Fibroblast of pulmonary artery (primary cell): ENCODE data around the gene ABTB2.

Experiments
- DNase-seq: peaks from one replicate; pipeline ENCODE4 v3.0.0-alpha.2; 2010; ENCODE audit warnings: low read depth
- H3K4me3 ChIP-seq: replicated peaks from 2 replicates; pipeline ENCODE4 v1.5.1; 2011; ENCODE audit warnings: low read depth, mild to moderate bottlenecking, control low read depth, low read length, moderate library complexity
- TF ChIP-seq, protein P1 (sequence below): IDR thresholded peaks from 2 replicates; pipeline ENCODE4 v1.5.1; 2011; ENCODE audit warnings: mild to moderate bottlenecking, control low read depth, low read length, inconsistent platforms; ENCODE audit errors: missing control alignments

ABTB2 gene

DNA sequence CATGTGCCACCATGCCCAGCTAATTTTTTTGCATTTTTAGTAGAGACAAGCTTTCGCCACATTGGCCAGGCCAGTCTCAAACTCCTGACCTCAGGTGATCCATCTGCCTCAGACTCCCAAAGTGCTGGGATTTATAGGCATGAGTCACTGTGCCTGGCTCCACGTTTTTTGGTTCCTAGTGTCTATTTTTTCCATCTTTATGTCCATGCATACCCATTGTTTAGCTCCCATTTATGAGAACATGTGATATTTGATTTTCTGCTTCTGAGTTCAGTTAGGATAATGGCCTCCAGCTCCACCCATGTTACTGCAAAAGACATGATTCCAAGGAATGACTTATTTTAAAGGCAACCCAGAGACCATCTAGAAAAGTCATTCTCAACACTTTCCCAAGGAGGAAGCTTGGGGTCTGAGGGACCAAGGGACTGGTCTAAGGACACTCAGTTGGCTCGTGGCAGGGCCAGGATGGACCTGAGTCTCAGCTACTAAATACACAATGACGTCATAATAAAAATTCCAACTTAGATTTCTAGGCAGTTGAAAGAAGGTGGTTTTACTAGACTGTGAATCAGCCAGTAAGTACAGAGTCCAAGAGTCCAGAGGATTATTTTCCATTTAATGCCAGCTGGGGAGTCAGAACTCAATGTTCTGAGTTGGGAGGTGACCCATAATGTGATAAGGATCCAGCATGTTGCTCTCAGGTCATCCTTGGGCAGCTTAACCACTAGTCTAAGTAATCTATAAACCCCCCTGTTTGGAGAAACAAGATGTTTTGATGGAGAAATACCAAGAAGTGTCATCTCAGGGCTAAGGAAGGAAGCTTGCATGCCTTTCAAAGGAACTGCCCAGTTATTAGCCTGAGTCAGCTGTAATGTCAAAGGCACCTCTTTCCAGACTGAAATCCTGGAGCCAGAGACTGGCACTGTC is 39.4 kb downstream of the ABTB2 start:
- TF ChIP-seq, protein P1, sequence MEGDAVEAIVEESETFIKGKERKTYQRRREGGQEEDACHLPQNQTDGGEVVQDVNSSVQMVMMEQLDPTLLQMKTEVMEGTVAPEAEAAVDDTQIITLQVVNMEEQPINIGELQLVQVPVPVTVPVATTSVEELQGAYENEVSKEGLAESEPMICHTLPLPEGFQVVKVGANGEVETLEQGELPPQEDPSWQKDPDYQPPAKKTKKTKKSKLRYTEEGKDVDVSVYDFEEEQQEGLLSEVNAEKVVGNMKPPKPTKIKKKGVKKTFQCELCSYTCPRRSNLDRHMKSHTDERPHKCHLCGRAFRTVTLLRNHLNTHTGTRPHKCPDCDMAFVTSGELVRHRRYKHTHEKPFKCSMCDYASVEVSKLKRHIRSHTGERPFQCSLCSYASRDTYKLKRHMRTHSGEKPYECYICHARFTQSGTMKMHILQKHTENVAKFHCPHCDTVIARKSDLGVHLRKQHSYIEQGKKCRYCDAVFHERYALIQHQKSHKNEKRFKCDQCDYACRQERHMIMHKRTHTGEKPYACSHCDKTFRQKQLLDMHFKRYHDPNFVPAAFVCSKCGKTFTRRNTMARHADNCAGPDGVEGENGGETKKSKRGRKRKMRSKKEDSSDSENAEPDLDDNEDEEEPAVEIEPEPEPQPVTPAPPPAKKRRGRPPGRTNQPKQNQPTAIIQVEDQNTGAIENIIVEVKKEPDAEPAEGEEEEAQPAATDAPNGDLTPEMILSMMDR, result no peak
- H3K4me3 ChIP-seq, result no peak overlapping the region
- peak; percentile 26 for DNase-seq

DNA sequence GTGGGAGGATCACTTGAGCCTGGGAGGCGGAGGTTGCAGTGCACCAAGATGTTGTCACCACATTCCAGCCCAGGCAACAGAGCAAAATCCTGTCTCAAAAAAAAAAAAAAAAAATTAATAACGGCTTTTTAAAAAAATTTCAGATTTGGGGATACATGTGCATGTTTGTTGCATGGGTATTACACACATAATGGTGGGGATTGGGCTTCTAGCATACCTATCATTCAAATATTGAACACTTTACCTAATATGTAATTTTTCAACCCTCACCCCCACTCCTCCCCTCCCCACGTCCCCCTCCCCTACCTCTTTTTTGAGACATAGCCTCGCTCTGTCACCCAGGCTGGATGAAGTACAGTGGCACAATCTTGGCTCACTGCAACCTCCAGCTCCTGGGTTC is 40.1 kb downstream of the ABTB2 start:
- no peak for DNase-seq
- no peak overlapping the region for H3K4me3 ChIP-seq
- TF ChIP-seq, protein P1, result no peak

GRCh38 chr11:34317036-34317360 is 40.8 kb downstream of the ABTB2 start:
- no peak for DNase-seq
- TF ChIP-seq, protein P1, result no peak
- no peak overlapping the region for H3K4me3 ChIP-seq

DNA sequence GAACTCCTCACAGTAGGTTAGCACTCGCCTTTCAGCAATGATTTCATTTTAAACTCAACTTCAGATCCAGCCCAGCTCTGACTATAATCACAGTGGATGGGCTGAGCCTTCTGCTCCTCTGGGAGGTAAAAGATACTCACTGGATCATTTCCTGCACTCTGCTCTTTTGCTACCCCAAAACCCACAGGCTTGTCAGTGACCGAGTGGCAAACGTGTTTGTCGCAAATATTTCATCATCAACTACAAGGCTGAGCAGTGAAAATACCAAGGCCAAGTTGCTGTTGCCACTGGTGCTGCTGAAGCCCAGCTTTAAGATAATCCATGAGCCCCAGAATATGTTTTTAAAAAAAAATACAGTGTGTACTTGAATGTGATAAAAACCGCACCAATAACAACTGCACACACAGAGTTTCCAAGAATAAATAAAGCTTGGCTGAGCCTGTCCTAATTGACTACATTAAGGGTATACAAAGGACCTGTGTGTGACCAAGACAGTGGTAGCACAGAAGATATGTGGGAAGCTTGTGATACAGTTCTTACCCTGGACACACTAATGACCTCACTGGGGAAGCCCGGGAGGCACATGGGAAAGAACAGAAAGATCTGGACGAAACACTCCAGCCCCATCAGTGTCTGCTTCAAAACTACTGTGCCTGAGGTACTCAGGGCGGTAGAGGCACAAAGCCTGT is 41.3 kb downstream of the ABTB2 start:
- H3K4me3 ChIP-seq, result no peak overlapping the region
- no peak for DNase-seq
- TF ChIP-seq, protein P1, result no peak

DNA sequence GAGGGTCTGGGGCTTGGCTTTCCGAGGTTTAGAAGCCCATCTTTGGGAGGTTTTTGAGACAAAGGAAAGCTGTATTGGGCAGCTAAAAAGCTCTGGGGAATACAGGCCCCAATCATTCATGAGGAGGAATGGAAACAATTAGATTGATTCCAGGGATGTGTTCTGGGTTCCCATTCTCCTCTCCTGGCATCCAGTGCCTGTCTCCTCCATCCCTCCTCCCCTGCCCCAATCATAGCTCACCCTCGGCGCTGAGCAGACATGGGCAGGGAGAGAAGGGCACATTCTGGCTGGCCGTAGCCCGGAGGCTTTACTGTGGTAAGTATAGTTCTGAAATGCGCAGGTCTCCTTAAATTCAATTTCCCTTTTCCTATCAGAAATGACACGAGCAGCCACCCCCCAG is 42.4 kb downstream of the ABTB2 start:
- TF ChIP-seq, protein P1, result no peak
- H3K4me3 ChIP-seq, result no peak overlapping the region
- no peak for DNase-seq

- TF ChIP-seq, protein P1, result no peak
- no peak overlapping the region for H3K4me3 ChIP-seq
- no peak for DNase-seq
Measured at GRCh38 chr11:34314936-34315335, 42.9 kb downstream of the ABTB2 start.

GRCh38 chr11:34314176-34314575 is 43.6 kb downstream of the ABTB2 start:
- no peak overlapping the region for H3K4me3 ChIP-seq

More at GRCh38 chr11:34314176-34314575, 43.6 kb downstream of the ABTB2 start:
- TF ChIP-seq, protein P1, result no peak
- no peak for DNase-seq
